Measurements from ENCODE around the gene C3.
"Not testable (repeated sequence)": the region's sequence is repeated elsewhere in the genome, so short reads cannot be mapped to it uniquely, and the experiment has no call there.

The C3 gene

GRCh38 chr19:6667114-6667627 lies 53.3 kb downstream of the C3 start:
- DNase-seq (ENCODE audit: extremely low read depth, low read depth), result no peak
- TF ChIP-seq, protein P1, sequence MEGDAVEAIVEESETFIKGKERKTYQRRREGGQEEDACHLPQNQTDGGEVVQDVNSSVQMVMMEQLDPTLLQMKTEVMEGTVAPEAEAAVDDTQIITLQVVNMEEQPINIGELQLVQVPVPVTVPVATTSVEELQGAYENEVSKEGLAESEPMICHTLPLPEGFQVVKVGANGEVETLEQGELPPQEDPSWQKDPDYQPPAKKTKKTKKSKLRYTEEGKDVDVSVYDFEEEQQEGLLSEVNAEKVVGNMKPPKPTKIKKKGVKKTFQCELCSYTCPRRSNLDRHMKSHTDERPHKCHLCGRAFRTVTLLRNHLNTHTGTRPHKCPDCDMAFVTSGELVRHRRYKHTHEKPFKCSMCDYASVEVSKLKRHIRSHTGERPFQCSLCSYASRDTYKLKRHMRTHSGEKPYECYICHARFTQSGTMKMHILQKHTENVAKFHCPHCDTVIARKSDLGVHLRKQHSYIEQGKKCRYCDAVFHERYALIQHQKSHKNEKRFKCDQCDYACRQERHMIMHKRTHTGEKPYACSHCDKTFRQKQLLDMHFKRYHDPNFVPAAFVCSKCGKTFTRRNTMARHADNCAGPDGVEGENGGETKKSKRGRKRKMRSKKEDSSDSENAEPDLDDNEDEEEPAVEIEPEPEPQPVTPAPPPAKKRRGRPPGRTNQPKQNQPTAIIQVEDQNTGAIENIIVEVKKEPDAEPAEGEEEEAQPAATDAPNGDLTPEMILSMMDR (IDR thresholded peaks at IDR 0.05; ENCODE audit: low read depth, low read length, missing control alignments), result no peak
- no peak overlapping the region for H3K4me3 ChIP-seq (replicated peaks; ENCODE audit: low read depth, low read length)

- DNase-seq (ENCODE audit: extremely low read depth, low read depth), result no peak
- no peak overlapping the region for H3K4me3 ChIP-seq (replicated peaks; ENCODE audit: low read depth, low read length)
- TF ChIP-seq, protein P1 (IDR thresholded peaks at IDR 0.05; ENCODE audit: low read depth, low read length, missing control alignments), result no peak
These were observed 55.5 kb downstream of the C3 start for GRCh38 chr19:6664916-6665315.

- TF ChIP-seq, protein P1 (IDR thresholded peaks at IDR 0.05; ENCODE audit: low read depth, low read length, missing control alignments), result no peak
- H3K4me3 ChIP-seq (replicated peaks; ENCODE audit: low read depth, low read length), result no peak overlapping the region
- no peak for DNase-seq (ENCODE audit: extremely low read depth, low read depth)
These were observed 56.9 kb downstream of the C3 start for GRCh38 chr19:6663236-6664201.

- TF ChIP-seq, protein P1 (IDR thresholded peaks at IDR 0.05; ENCODE audit: low read depth, low read length, missing control alignments), result no peak
- no peak for DNase-seq (ENCODE audit: extremely low read depth, low read depth)
These were observed 57.7 kb downstream of the C3 start for GRCh38 chr19:6662702-6663101.

GRCh38 chr19:6661509-6662244 lies 58.8 kb downstream of the C3 start:
- H3K4me3 ChIP-seq (replicated peaks; ENCODE audit: low read depth, low read length); DNase-seq (ENCODE audit: extremely low read depth, low read depth): not testable (repeated sequence)

More at GRCh38 chr19:6662702-6663101, 57.7 kb downstream of the C3 start:
- H3K4me3 ChIP-seq (replicated peaks; ENCODE audit: low read depth, low read length), result no peak overlapping the region

DNA sequence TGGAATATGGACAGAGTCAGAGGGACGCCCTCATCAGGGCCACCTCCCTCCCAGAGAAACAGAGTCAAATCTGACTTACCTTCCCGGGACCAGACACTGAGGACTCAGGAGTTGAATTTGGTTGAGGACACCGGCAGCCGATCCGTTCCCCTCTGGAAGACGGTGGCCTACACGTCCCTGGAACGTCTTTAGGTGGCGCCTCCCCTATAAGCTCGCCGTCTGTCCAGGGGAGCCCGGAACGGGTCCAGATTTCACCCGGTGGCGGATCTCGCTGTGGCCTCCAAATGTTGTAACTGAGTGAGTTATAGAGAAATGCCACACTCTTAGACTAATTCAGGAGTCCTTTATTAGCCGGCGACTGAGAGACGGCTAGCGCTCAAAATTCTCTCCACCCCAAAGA lies 59.5 kb downstream of the C3 start:
- H3K4me3 ChIP-seq (replicated peaks; ENCODE audit: low read depth, low read length), result no peak overlapping the region
- TF ChIP-seq, protein P1 (IDR thresholded peaks at IDR 0.05; ENCODE audit: low read depth, low read length, missing control alignments), result no peak
- no peak for DNase-seq (ENCODE audit: extremely low read depth, low read depth)

- not testable (repeated sequence) for DNase-seq (ENCODE audit: extremely low read depth, low read depth); H3K4me3 ChIP-seq (replicated peaks; ENCODE audit: low read depth, low read length)
These were observed 64.1 kb downstream of the C3 start for GRCh38 chr19:6656390-6656789.

Measured in HFF-Myc (cell line).